Stimulated activated CD4-positive, alpha-beta T cell treated with anti-CD3 and anti-CD28 coated beads, Interleukin-12 subunit alpha, Interleukin-12 subunit beta, amount 100 ng/mL, for 48 hours (primary cell): ENCODE measurements around the gene MERTK.

Source experiments
- DNase-seq, 3 donors: peaks; one replicate each; pipeline ENCODE4 v3.0.0-alpha.2; 2020; ENCODE audit warnings: low read depth in 2 of 3, low spot score in 1 of 3

The MERTK gene

GRCh38 chr2:112074506-112074905 is 176.1 kb downstream of the MERTK start:
- DNase-seq, result no peak

- DNase-seq, result no peak
Observed at GRCh38 chr2:112075490-112076260, 177.3 kb downstream of the MERTK start.

DNA sequence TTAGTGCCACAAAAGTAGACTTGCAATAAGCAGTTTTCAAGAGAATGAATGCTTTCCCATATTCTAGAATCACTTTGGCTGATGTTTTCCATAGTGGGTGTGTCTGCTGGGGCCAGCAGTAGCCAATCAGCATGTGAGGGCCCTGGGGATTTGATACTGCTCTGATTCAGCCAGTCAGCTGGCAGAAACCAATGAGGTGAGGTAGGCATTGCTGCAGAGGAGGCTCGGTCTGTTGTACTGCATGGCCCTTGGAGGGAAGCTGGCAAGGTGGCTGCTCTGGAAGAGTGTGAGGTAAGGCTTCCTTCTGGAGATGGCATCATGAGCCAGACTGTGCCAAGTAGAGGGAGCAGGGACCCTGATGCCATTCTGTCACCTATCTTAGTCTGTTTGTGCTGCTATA is 179.4 kb downstream of the MERTK start:
- no peak for DNase-seq
